ENCODE data around the gene DNAL4.
A peak's percentile ranks its signal among the peaks of the same experiment; 100 is the strongest.

Gene DNAL4

GRCh38 chr22:38740116-38740723 is 53.7 kb downstream of the DNAL4 start:
- no peak for DNase-seq (ENCODE audit: low spot score)

GRCh38 chr22:38739300-38740055 is 54.5 kb downstream of the DNAL4 start:
- no peak for DNase-seq (ENCODE audit: low spot score)

- no peak for DNase-seq (ENCODE audit: low spot score)
Measured at GRCh38 chr22:38738475-38739070, 55.4 kb downstream of the DNAL4 start.

- no peak for DNase-seq (ENCODE audit: low spot score)
Measured at GRCh38 chr22:38737302-38738060, 56.5 kb downstream of the DNAL4 start.

GRCh38 chr22:38736257-38736570 is 57.7 kb downstream of the DNAL4 start:
- DNase-seq (ENCODE audit: low spot score): no peak

GRCh38 chr22:38735465-38736256 is 58.3 kb downstream of the DNAL4 start:
- DNase-seq (ENCODE audit: low spot score): no peak

- no peak for DNase-seq (ENCODE audit: low spot score)
Measured at GRCh38 chr22:38735126-38735464, 58.8 kb downstream of the DNAL4 start.

GRCh38 chr22:38734421-38735100 is 59.4 kb downstream of the DNAL4 start:
- no peak for DNase-seq (ENCODE audit: low spot score)

- DNase-seq (ENCODE audit: low spot score): no peak
Measured at GRCh38 chr22:38733724-38734381, 60.1 kb downstream of the DNAL4 start.

GRCh38 chr22:38733329-38733723 is 60.6 kb downstream of the DNAL4 start:
- DNase-seq (ENCODE audit: low spot score): peak; percentile 63

- DNase-seq (ENCODE audit: low spot score): no peak
Measured at GRCh38 chr22:38732251-38732815, 61.6 kb downstream of the DNAL4 start.

- DNase-seq (ENCODE audit: low spot score): no peak
Measured at GRCh38 chr22:38731703-38732161, 62.2 kb downstream of the DNAL4 start.

GRCh38 chr22:38730411-38730871 is 63.5 kb downstream of the DNAL4 start:
- DNase-seq (ENCODE audit: low spot score): no peak

GRCh38 chr22:38729946-38730345 is 64.0 kb downstream of the DNAL4 start:
- DNase-seq (ENCODE audit: low spot score): no peak

GRCh38 chr22:38728871-38729796 is 64.8 kb downstream of the DNAL4 start:
- DNase-seq (ENCODE audit: low spot score): no peak
